HG03135 (cell line): ENCODE measurements around the gene FBXO38.
A peak's percentile ranks its signal among the peaks of the same experiment; 100 is the strongest.

ENCODE experiments used
- ATAC-seq: cut with Tn5 transposase; IDR thresholded peaks from one replicate; pipeline ENCODE4 v1.9.1; 2021; ENCODE audit warnings: mild to moderate bottlenecking, moderate library complexity; ENCODE audit not compliant: unreplicated experiment

The FBXO38 gene

DNA sequence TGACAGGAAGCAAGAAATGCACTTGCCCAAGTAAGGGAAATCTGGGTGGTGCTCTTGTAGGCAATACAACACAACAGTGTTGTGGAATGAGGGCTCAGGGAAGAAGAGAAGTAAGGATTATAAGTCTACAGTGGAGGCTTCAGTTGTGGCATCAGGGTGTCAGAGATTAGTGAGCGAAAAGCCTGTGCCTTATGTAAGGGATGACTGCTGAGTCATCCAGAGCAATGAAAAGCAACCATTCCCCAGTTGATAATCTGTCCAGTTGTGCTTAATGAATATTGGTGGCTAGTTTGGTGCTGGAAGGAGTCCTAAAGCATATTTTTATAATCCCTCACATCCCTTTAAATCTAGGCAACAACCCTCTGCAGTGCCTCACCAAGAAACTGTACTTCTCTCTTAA is 42.0 kb downstream of the FBXO38 start:
- ATAC-seq = no peak

DNA sequence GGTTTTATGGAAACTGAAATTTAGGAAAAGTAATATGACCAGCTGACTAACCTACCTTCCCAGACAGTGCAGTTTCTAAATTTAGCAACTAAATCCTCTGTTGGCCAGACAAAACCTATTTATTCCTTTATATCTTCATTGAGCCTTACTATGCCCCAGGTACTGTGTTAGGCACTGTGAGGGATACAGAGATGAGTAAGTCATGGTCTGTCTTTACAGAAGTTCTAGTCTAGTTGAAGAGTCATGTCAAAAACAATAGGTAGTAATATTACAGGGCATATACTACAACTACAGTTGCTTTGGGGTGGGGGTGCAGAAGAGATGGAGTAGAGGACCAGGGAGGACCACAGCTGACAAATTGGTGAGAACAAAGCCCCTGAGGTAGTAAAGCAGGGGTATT is 42.8 kb downstream of the FBXO38 start:
- ATAC-seq = no peak

DNA sequence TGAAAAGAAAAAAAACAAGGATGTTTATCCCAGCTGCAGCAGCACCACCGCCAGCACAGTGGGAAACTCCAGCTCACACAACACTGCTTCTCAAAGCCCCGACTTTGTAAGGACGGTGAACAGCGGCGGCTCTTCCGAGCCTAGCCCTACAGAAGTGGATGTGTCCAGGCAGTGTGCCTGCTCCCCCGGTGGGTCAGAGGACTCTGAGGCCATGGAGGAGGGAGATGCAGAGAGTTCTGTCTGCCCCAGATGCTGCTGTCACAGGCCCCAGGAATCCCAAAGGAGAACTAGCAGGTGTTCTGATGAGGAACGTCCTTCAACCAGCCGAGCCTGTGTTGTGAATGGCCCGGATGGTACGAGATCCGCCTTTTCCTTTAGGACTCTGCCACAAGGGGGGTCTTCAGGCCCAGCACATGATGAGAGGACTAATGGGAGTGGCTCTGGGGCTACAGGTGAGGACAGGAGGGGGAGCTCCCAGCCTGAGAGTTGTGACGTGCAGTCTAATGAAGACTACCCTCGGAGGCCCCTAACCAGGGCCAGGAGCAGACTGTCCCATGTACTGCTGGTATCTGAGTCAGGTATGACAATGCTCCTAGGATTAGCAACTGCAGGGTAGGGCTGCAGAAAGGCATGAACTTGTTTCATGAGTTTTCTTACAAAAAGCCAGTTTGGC is 43.7 kb downstream of the FBXO38 start:
- ATAC-seq = no peak

DNA sequence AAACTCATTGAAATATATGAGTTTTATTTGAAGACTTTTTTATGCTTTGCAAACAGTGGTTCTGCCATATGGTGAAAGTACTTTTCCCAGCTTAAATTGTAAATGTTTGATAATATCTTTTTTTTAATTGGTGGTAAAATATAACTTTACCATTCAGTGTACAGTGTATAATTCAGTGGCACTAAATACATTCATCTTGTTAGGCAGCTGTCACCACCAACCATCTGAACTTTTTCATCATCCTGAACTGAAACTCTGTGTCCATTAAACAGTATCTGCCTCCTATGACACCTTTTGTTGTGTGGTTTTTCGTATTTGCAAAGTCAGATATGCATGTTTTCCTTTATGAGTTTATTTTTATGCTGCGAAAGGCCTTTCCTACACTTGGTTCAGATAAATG is 45.1 kb downstream of the FBXO38 start:
- ATAC-seq = no peak

DNA sequence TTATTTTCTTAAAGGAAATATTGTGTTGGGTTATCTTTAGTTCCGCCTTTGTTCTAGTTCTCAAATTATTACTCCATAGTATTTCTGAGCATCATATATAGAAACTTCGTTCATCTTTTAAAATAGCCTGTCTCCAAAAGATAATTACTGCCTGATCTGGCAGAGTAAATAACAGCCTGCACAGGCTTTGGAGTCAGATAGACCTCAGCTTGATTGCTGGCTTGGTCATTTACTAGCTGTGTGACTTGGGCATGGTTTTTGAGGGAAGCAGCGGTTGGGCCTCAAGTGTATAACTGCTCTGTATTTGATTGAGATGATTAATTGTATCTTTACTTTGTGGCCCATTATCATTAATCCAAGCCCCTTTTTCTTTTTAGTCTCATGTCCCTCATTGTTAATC is 50.1 kb downstream of the FBXO38 start:
- ATAC-seq = no peak

DNA sequence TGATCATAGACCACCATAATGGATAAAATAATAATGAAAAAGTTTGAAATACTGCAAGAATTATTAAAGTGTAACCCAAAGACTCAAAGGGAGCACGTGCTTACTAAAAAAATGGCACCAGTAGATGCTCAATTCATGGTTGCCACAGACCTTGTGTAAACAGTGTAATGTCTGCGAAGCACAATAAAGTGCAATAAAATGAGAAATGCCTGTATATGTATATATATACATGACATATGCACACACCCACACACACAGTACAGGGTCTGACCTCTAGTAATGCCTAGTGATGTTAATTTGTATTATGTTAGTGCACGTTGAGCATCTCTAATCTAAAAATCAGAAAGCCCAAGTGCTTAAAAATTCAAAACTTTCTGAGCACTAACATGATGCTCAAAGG is 52.3 kb downstream of the FBXO38 start:
- no peak for ATAC-seq

DNA sequence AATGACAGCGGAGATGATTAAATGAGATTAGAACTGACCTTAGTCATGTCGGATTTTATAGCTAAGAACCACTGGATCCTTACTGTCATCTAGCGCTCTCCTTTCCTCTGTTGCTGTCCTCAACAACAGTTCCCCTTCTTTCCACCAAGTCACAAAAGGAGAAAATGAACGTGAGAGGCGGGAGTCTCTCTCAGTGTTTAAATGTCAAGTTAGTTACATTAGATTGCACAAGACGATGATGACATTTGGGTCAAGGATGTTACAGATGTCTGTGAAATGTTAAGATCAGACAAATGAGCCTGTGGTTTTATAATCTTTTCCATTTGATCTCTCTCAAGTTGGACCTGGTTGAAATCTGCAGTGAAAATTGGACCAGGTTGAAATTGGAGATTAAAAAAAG is 53.5 kb downstream of the FBXO38 start:
- ATAC-seq = no peak

DNA sequence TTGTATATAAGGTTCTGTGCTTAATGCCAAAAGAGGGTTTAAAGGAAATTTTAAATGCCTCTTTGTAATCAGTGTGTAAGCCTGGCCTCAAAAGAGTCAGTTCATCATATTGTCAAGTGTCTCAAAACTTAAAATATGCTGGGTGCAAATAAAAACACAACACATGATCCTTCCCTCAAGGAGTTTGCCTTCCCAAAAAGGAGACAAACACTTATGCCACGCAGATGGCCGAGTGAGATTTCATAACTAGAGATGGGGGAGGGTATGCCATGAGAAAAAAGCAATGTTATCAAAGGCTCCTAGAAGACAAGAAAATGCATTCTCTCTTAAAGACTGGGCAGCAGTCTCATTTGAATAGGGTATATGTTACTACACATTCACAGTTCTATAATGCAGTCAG is 55.2 kb downstream of the FBXO38 start:
- ATAC-seq = no peak

DNA sequence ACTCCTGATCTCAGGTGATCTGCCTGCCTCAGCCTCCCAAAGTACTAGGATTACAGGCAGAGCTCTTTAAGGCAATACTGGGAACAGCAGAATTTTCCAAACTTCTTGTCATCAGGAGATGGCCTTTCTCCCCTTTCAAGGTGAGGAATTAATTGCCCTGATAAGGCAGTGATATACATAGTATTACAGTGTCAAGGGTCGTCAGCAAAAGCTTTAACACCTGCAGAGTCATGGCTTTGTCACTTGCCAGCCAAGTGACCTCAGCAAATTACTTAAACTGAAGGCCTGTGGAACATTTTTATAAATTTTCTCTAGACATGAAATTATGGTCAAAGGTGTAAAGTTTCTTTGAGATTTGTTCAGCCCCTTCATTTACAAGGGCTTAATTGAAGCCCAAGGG is 59.5 kb downstream of the FBXO38 start:
- ATAC-seq = no peak

DNA sequence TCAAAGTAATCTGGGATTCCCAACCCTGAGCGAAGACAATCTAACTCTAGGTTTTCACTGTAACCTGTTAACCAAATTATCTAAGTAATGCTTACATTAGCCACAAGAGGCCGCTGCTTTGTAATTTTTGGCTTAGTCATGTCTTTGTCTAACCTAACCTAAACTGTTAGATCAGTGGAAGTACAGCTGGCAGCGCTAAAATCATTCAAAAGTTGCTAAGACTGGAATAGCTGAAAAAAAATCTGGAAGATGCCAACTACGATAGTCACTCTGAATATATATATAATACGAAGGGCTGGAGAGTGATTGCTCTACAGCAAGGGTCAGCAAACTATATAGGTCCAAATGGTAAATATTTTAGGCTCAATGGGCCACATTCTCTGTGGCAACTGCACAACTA is 60.2 kb downstream of the FBXO38 start:
- peak; percentile 83 for ATAC-seq

DNA sequence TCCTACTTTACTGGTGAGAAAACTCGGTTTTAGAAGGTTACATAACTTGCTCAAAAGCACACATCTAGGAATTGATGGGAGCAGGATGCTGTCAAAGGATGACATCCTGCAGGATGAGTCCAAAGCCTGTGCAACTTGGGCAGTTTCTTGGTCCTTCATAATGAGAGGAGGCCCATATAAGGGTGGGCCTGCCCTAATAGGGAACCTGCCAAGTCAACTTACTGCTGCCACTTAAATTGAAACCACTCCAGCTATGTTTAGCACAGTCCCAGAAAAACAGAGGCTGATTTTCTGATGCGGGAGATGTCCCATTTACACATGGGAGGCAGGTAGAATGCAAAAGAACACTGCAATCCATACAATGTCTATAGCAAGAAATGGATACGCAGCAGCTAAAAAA is 61.8 kb downstream of the FBXO38 start:
- ATAC-seq = no peak

DNA sequence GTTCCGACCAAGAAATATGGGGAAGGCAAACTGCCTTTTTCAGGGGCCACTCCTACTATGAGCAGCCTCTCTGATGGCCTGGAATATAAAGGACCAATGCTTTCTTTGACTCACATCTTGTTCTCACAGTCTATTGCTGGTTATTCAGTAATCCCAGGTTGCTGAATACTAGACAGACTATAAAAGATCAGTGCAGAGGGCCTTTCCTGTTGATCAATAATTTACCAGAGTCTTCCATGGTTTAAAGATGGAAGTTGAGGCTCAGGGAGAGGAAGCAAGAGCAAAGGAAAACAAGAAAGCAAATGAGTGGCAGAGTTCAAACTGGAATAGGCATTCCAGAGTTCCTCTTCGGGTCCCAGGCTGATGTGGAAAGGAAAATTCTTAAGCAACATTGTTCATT is 62.9 kb downstream of the FBXO38 start:
- no peak for ATAC-seq

DNA sequence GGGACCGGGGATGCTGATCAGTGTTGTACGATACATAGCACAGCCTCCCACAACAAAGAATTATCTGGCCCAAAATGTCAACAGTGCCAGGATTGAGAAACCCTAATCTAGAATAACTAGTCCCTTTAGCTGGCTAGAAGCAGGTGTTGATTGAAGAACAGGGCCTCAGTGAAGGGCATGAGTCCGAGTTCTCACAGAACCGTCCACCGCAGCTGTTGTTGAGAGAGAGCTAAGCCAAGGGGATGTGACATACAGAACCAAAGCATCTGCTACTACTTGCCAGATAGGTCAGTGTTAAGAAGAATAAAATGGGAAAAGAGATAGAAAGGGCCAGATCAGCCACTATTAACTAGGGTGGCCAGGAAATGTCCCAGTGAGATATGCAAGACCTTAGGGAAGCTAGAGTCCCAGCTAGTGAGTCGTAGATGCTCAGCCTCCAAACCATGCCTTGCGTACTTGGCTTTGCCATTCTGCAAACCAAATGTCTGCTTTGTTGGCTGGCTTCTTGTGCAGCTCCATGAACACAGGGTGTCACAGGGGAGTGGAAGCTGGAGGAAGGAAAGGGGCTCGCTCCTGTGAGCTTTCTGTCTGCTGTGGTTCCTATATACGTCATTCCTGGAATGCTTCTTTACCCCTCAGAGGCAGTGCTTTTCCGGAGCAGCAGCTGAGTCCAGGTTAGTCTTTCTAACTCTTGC is 68.9 kb downstream of the FBXO38 start:
- ATAC-seq = no peak

DNA sequence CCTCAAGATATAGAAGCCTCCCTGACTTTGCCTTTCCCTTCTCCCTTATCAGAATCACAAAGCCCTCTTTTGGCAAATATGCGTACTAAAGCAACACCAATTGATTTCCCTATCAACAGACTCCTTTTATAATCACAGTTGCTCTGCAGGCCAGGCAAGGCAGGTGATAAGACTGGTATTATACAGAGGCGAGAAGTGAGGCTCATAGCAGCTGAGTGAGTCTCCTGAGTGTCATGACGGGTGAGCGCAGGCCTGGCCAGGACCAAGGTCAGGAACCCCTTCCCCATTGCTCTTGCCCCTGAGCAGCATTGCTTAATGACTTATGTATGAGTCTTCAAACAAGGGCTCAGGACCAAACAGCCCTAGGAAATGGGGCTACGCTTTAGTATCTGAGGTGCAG is 70.8 kb downstream of the FBXO38 start:
- ATAC-seq = no peak

DNA sequence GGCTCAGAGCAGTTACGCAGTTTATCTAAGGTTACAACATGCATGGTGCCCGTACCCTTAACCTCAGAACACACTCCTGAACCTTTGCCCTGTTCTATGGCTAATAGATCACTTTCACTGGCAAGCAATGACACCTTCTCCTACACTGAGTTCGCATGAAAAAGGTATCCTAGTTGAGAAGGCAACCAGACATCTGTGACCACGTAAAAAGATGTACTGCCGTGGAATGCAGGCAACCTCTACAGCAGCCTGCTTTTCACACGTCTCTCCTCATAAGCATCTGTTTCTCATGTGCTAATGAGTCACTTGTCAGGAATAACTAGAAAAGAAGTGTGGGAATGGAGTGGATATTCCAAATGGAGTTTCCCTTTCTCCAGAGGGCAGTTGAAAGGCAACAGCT is 71.4 kb downstream of the FBXO38 start:
- ATAC-seq = no peak

DNA sequence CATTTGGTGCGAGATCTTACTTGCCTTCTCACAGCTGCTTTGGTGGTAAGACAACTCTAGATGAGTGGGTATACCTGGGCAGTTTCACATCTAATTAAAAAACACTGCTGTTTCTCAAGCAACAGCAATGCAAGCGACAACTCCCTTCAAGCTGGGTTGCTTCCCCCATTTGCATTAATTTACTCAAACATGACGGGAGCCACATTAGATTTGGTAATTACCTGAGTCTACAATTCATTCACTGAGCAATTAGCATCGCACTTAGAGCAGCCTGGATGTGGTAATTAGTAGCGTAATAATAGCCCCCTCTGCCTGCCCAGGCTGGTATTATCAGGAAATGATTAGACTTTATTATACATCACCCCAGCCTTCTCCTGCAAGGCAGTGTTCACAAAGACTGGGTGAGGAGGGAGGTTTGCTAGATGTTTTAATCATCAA is 73.4 kb downstream of the FBXO38 start:
- ATAC-seq = peak; percentile 88

DNA sequence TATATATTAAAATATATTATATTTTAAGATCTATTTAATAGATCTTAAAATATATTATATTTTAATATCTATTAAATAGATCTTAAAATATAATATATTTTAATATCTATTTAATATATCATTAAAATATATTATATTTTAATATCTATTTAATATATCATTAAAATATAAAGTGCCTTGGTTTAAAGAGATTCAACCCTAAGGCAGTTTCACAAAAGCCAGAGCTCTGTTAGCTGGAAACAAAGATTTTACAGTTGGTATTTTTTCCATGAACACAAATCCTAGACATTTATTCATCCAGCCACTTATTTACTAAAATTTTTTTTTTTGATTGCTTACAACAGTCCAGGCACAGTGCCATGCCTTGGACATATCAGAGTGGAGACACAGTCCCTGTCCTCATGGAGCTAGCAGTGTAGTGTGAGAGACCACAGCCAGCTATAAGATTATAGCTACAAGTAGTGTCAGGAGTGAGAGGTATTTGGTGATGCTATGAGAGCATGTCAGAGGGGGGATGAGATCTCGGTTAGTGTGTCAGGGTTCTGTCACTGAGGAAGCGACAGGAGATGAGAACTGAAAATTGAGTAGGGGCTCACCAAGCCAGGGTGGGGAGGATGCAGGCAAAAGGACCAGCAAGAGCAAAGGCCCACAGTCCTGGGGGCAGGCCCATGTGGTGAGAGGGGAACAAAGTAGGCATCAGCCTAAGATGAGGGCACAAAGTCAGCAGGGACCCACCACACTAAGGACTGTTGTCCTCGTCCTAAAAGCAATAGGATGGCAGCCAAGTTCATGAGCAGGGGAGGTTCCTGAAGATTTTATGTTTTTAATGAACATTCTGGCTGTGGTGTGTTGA is 74.5 kb downstream of the FBXO38 start:
- ATAC-seq = no peak

DNA sequence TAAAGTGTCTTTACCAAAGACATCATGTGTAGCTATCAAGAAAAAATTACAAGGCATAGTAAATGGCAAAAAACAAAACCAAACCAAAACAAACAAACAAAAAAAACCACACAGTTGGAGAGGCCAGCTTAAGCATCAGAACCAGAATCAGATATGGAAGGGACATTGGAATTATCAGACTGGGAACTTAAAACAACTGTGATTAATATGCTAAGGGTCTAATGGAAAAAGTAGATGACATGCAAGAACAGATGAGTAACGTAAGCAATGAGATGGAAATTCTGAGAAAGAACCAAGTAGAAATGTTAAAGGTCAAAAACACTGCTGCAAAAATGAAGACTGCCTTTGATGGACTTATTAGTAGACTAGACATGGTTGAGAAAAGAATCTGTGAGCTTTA is 75.9 kb downstream of the FBXO38 start:
- no peak for ATAC-seq

DNA sequence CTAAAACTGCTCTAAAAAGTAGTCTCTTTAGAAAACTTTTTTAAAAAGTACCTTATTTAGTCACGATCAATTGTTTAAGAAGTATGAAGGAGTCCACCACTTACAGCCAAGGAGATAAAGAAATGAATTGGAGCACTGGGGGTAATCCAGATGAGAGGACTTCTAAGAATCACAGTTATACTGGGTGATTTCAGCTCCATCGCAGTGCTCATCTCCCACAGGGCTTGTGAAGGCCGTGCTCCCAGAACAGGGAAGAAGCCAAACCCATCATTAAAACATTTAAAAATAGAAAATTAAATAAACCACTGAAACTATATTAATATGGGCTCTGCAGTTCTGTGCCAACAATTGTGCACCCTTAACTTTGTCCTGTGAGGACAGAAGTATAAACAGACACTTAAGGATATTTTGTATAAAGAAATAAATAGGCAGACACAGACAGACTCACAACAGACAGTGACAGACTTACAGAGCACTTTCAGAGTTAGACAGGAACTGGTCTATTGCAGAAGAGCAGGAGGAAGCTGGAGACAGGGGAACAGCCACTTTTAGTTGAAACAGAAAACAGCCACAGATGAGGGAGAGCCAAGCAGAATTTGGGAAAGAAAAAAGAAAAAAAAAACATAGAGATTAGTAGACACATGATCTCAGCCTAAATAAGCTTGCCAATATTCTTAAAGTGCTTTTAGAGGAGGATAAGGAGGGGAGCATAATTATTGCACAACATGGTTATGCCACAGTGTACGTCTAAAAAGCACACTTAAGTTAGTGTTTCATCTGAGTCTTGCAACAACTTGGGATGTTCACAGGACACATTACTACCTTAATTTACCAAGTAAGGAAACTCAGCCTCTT is 81.8 kb downstream of the FBXO38 start:
- no peak for ATAC-seq

DNA sequence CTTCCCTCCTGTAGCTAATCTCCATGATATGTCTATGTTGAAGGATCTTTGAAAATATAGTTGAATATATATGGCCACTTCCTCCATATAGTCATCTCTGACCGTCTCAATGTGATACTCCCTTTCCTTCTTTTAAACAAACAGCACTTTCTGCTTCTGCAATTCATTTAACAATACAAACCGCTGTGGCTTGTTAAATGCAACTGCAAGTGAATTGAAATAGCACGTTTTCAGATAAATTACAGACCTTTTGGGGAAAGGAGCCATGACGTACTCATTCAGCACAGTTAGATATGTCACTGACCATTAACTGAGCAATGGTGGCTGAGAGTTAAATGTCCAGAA is 82.5 kb downstream of the FBXO38 start:
- ATAC-seq = no peak

DNA sequence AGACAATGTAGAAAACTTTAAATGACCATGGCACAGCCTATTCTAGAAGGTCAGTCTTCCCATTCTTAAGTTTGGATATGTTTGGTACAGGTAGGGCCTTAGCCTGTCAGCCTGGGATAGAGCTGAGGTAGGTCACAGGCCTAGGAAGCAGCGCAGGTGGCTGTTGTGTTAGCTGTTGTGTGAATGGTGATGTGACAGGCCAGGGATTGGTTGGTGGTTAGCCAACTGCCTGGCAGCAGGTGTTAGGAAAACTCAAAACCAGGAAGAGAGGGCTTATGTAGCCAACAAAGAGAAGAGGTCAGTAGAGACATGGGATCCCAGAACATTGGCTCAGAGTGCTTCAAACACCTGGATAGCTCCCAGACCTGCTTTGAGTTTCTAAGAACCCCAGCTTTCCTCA is 84.2 kb downstream of the FBXO38 start:
- no peak for ATAC-seq
